Activated T-helper 9 cell treated with anti-CD3 and anti-CD28 coated beads, Interleukin-2, amount 50 U/mL, for 16 hours (primary cell): ENCODE results near the gene ZNF496.
"Not testable (repeated sequence)": the region's sequence is repeated elsewhere in the genome, so short reads cannot be mapped to it uniquely, and the experiment has no call there.

ENCODE experiments used
- DNase-seq: peaks from one replicate; pipeline ENCODE4 v3.0.0-alpha.2; 2020; ENCODE audit warnings: low read depth

The ZNF496 gene

GRCh38 chr1:247359559-247359958, 27.9 kb upstream of the ZNF496 start:
- no peak for DNase-seq

GRCh38 chr1:247358920-247359319, 27.3 kb upstream of the ZNF496 start:
- no peak for DNase-seq

- DNase-seq: no peak
Measured at GRCh38 chr1:247357781-247358211, 26.1 kb upstream of the ZNF496 start.

GRCh38 chr1:247357052-247357780, 25.5 kb upstream of the ZNF496 start:
- DNase-seq: no peak

- not testable (repeated sequence) for DNase-seq
Measured at GRCh38 chr1:247355160-247355559, 23.5 kb upstream of the ZNF496 start.

GRCh38 chr1:247352175-247352574, 20.5 kb upstream of the ZNF496 start:
- DNase-seq: no peak

- DNase-seq: no peak
Measured at GRCh38 chr1:247350587-247350986, 18.9 kb upstream of the ZNF496 start.

GRCh38 chr1:247347477-247348222, 16.0 kb upstream of the ZNF496 start:
- DNase-seq: no peak

- DNase-seq: no peak
Measured at GRCh38 chr1:247345881-247346280, 14.2 kb upstream of the ZNF496 start.

GRCh38 chr1:247343801-247344200, 12.1 kb upstream of the ZNF496 start:
- no peak for DNase-seq

GRCh38 chr1:247338723-247339275, 7.1 kb upstream of the ZNF496 start:
- no peak for DNase-seq

- no peak for DNase-seq
Measured at GRCh38 chr1:247337961-247338360, 6.3 kb upstream of the ZNF496 start.

- no peak for DNase-seq
Measured at GRCh38 chr1:247337250-247337746, 5.6 kb upstream of the ZNF496 start.

GRCh38 chr1:247336390-247336789, 4.7 kb upstream of the ZNF496 start:
- no peak for DNase-seq

- no peak for DNase-seq
Measured at GRCh38 chr1:247335882-247336281, 4.2 kb upstream of the ZNF496 start.

- DNase-seq: no peak
Measured at GRCh38 chr1:247334378-247335133, 2.9 kb upstream of the ZNF496 start.

- no peak for DNase-seq
Measured at GRCh38 chr1:247332623-247333361, 1.1 kb upstream of the ZNF496 start.

- DNase-seq: peak; percentile 21
Measured at GRCh38 chr1:247332215-247332622, 552 bp upstream of the ZNF496 start.

GRCh38 chr1:247331172-247331524, 519 bp downstream of the ZNF496 start:
- peak; percentile 55 for DNase-seq

- DNase-seq: no peak
Measured at GRCh38 chr1:247330548-247331171, 1.0 kb downstream of the ZNF496 start.

- DNase-seq: no peak
Measured at GRCh38 chr1:247329097-247329617, 2.5 kb downstream of the ZNF496 start.
